WTC11 (cell line): Measurements from ENCODE around the gene HARS2. TPM values are rescaled to one million over a fixed set of nuclear protein-coding genes. Genes with fewer than 3 reads are reported as not detected.

Experiments
- ATAC-seq: fragments of 200-7000 bp; cut with Tn5 transposase; 2 replicates; pipeline ENCODE4 v1.10.0; 2021; ENCODE audit warnings: mild to moderate bottlenecking, moderate library complexity
- CTCF ChIA-PET: fragments of 300-600 bp; sonication (Branson Sonifier 250); formaldehyde crosslinking; loops from one replicate; lab custom pipeline; 2021; ENCODE audit warnings: antibody characterized with exemption; lab: Charles Lee
- POLR2A ChIA-PET: fragments of 350-600 bp; sonication (Branson Sonifier 250); formaldehyde crosslinking; loops from one replicate; lab custom pipeline; 2021; ENCODE audit warnings: antibody characterized with exemption; lab: Charles Lee
- DNase-seq: peaks from one replicate; pipeline ENCODE4 v3.0.0; 2021; ENCODE audit warnings: low spot score
- H3K27ac Mint-ChIP-seq: 2 replicates; pipeline ENCODE4 v1.8.0; 2021; ENCODE audit warnings: mixed read lengths
- H3K27me3 Mint-ChIP-seq: 2 replicates; pipeline ENCODE4 v1.8.0; 2021; ENCODE audit warnings: low read depth, mild to moderate bottlenecking, moderate library complexity, mixed read lengths
- H3K36me3 Mint-ChIP-seq: 2 replicates; pipeline ENCODE4 v1.8.0; 2021; ENCODE audit warnings: mixed read lengths
- H3K4me1 Mint-ChIP-seq: 2 replicates; pipeline ENCODE4 v1.8.0; 2022; ENCODE audit warnings: mixed read lengths
- H3K4me3 Mint-ChIP-seq: 2 replicates; pipeline ENCODE4 v1.8.0; 2021; ENCODE audit warnings: mild to moderate bottlenecking, moderate library complexity, mixed read lengths
- H3K9me3 Mint-ChIP-seq: 2 replicates; pipeline ENCODE4 v1.8.0; 2021; ENCODE audit warnings: mixed read lengths
- CREB1 ChIP-seq: sonication (generic); formaldehyde crosslinking; IDR thresholded peaks from 2 replicates; pipeline ENCODE4 v1.8.0; 2023; ENCODE audit warnings: mild to moderate bottlenecking, missing genetic modification reagents
- E2F4 ChIP-seq: sonication (generic); formaldehyde crosslinking; IDR thresholded peaks from 2 replicates; pipeline ENCODE4 v1.8.1; 2022; ENCODE audit warnings: low read depth, mild to moderate bottlenecking, moderate library complexity, missing genetic modification reagents, borderline replicate concordance
- EMX1 ChIP-seq: fragments of 250-450 bp; sonication (Bioruptor Pico); IDR thresholded peaks from 2 replicates; pipeline ENCODE4 v1.8.0; 2021; ENCODE audit warnings: mild to moderate bottlenecking
- ESRRA ChIP-seq: sonication (generic); formaldehyde crosslinking; IDR thresholded peaks from 2 replicates; pipeline ENCODE4 v1.8.1; 2022; ENCODE audit warnings: mild to moderate bottlenecking, missing genetic modification reagents, borderline replicate concordance
- FOXK1 ChIP-seq: sonication (generic); formaldehyde crosslinking; IDR thresholded peaks from 2 replicates; pipeline ENCODE4 v1.8.0; 2022; ENCODE audit warnings: mild to moderate bottlenecking, moderate library complexity, missing genetic modification reagents
- GRHL2 ChIP-seq: fragments of 250-450 bp; sonication (Bioruptor Pico); IDR thresholded peaks from 2 replicates; pipeline ENCODE4 v1.8.0; 2022; ENCODE audit warnings: mild to moderate bottlenecking, moderate library complexity; ENCODE audit not compliant: insufficient replicate concordance, severe bottlenecking
- GTF2I ChIP-seq: fragments of 250-450 bp; sonication (Bioruptor Pico); conservative IDR thresholded peaks from 2 replicates; pipeline ENCODE4 v1.4.0; 2021; ENCODE audit warnings: mild to moderate bottlenecking
- IRF2 ChIP-seq: sonication (generic); formaldehyde crosslinking; IDR thresholded peaks from 2 replicates; pipeline ENCODE4 v1.8.0; 2022; ENCODE audit warnings: low read depth, missing genetic modification reagents, borderline replicate concordance
- KAT7 ChIP-seq: sonication (generic); formaldehyde crosslinking; IDR thresholded peaks from 2 replicates; pipeline ENCODE4 v1.8.1; 2023; ENCODE audit warnings: missing genetic modification reagents, mild to moderate bottlenecking, borderline replicate concordance
- MLX ChIP-seq: sonication (generic); formaldehyde crosslinking; IDR thresholded peaks from 2 replicates; pipeline ENCODE4 v1.8.1; 2023; ENCODE audit warnings: mild to moderate bottlenecking, missing genetic modification reagents, moderate library complexity
- MXD4 ChIP-seq: fragments of 250-450 bp; sonication (Bioruptor Pico); IDR thresholded peaks from 2 replicates; pipeline ENCODE4 v1.8.0; 2021; ENCODE audit warnings: mild to moderate bottlenecking, moderate library complexity, borderline replicate concordance
- NR3C1 ChIP-seq: sonication (generic); formaldehyde crosslinking; conservative IDR thresholded peaks from 2 replicates; pipeline ENCODE4 v1.8.1; 2023; ENCODE audit warnings: low read depth, mild to moderate bottlenecking, missing genetic modification reagents
- OVOL2 ChIP-seq: fragments of 250-450 bp; sonication (Bioruptor Pico); IDR thresholded peaks from 2 replicates; pipeline ENCODE4 v1.9.0; 2021; ENCODE audit warnings: mild to moderate bottlenecking, borderline replicate concordance
- TEAD1 ChIP-seq: sonication (generic); formaldehyde crosslinking; IDR thresholded peaks from 2 replicates; pipeline ENCODE4 v1.8.0; 2022; ENCODE audit warnings: mild to moderate bottlenecking, missing genetic modification reagents
- TP53 ChIP-seq: sonication (generic); formaldehyde crosslinking; IDR thresholded peaks from 2 replicates; pipeline ENCODE4 v1.8.1; 2023; ENCODE audit warnings: mild to moderate bottlenecking, missing genetic modification reagents
- total RNA-seq: library from RNA; stranded (reverse); gene quantifications from 3 replicates; pipeline ENCODE4 v1.2.3, GENCODE V29; 2021
- TF ChIP-seq, protein P1 (sequence below): fragments of 250-450 bp; sonication (Bioruptor Pico); IDR thresholded peaks from 2 replicates; pipeline ENCODE4 v1.9.0; 2021; ENCODE audit warnings: moderate library complexity, mild to moderate bottlenecking, inconsistent platforms, borderline replicate concordance
- TF ChIP-seq, protein P2 (sequence below): fragments of 250-450 bp; sonication (Bioruptor Pico); IDR thresholded peaks from 2 replicates; pipeline ENCODE4 v1.9.0; 2021; ENCODE audit warnings: mild to moderate bottlenecking
- TF ChIP-seq, protein P3 (sequence below): sonication (generic); formaldehyde crosslinking; IDR thresholded peaks from 2 replicates; pipeline ENCODE4 v1.8.1; 2023; ENCODE audit warnings: mild to moderate bottlenecking, missing genetic modification reagents, borderline replicate concordance
- TF ChIP-seq, protein P4 (sequence below): sonication (generic); formaldehyde crosslinking; IDR thresholded peaks from 2 replicates; pipeline ENCODE4 v1.8.1; 2022; ENCODE audit warnings: mild to moderate bottlenecking, moderate library complexity, missing genetic modification reagents
- TF ChIP-seq, protein P5 (sequence below): fragments of 250-450 bp; sonication (Bioruptor Pico); IDR thresholded peaks from 2 replicates; pipeline ENCODE4 v1.9.0; 2021; ENCODE audit warnings: mild to moderate bottlenecking, borderline replicate concordance

Gene HARS2
- total RNA-seq, 1 experiment from 2014 or later, result 28.9 TPM

GRCh38 chr5:140671472-140672125 lies 19.7 kb upstream of the HARS2 start:
- Mint-ChIP-seq H3K27ac (peak overlapping the region; percentile 36), H3K4me3 (peak overlapping the region; percentile 39; the same call in 1 of the 2 replicates), H3K27me3 (no peaks in the 10 kb centered on the region), H3K9me3 (no peaks in the 10 kb centered on the region), H3K4me1 (peaks cover 7% of the 10 kb centered on the region), H3K36me3 (peaks cover 56% of the 10 kb centered on the region)
- POLR2A ChIA-PET, result interaction anchor here (0.7 kb wide), 1 partner anchor 1837 kb away, joined by 3 read pairs; no protein-coding TSS in a partner anchor
- ATAC-seq, result no peak; the same call in none of the 2 replicates
- CTCF ChIA-PET, result interaction anchor here (1.6 kb wide), 1 partner anchor 37 kb away, joined by 4 read pairs; no protein-coding TSS in a partner anchor
- TF ChIP-seq GRHL2 (no peak), TEAD1 (CRISPR knock-in tag) (no peak), FOXK1 (CRISPR knock-in tag) (no peak), NR3C1 (CRISPR knock-in tag) (no peak), EMX1 (CRISPR knock-in tag) (no peak), MXD4 (no peak), ESRRA (CRISPR knock-in tag) (no peak), CREB1 (CRISPR knock-in tag) (no peak), GTF2I (CRISPR knock-in tag) (no peak), TP53 (CRISPR knock-in tag) (no peak)
- TF ChIP-seq, protein P1, sequence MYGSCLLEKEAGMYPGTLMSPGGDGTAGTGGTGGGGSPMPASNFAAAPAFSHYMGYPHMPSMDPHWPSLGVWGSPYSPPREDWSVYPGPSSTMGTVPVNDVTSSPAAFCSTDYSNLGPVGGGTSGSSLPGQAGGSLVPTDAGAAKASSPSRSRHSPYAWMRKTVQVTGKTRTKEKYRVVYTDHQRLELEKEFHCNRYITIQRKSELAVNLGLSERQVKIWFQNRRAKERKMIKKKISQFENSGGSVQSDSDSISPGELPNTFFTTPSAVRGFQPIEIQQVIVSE, result no peak
- TF ChIP-seq, protein P2, sequence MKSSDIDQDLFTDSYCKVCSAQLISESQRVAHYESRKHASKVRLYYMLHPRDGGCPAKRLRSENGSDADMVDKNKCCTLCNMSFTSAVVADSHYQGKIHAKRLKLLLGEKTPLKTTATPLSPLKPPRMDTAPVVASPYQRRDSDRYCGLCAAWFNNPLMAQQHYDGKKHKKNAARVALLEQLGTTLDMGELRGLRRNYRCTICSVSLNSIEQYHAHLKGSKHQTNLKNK (CRISPR knock-in tag), result no peak
- TF ChIP-seq, protein P3, sequence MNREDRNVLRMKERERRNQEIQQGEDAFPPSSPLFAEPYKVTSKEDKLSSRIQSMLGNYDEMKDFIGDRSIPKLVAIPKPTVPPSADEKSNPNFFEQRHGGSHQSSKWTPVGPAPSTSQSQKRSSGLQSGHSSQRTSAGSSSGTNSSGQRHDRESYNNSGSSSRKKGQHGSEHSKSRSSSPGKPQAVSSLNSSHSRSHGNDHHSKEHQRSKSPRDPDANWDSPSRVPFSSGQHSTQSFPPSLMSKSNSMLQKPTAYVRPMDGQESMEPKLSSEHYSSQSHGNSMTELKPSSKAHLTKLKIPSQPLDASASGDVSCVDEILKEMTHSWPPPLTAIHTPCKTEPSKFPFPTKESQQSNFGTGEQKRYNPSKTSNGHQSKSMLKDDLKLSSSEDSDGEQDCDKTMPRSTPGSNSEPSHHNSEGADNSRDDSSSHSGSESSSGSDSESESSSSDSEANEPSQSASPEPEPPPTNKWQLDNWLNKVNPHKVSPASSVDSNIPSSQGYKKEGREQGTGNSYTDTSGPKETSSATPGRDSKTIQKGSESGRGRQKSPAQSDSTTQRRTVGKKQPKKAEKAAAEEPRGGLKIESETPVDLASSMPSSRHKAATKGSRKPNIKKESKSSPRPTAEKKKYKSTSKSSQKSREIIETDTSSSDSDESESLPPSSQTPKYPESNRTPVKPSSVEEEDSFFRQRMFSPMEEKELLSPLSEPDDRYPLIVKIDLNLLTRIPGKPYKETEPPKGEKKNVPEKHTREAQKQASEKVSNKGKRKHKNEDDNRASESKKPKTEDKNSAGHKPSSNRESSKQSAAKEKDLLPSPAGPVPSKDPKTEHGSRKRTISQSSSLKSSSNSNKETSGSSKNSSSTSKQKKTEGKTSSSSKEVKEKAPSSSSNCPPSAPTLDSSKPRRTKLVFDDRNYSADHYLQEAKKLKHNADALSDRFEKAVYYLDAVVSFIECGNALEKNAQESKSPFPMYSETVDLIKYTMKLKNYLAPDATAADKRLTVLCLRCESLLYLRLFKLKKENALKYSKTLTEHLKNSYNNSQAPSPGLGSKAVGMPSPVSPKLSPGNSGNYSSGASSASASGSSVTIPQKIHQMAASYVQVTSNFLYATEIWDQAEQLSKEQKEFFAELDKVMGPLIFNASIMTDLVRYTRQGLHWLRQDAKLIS, result no peak
- TF ChIP-seq, protein P4, sequence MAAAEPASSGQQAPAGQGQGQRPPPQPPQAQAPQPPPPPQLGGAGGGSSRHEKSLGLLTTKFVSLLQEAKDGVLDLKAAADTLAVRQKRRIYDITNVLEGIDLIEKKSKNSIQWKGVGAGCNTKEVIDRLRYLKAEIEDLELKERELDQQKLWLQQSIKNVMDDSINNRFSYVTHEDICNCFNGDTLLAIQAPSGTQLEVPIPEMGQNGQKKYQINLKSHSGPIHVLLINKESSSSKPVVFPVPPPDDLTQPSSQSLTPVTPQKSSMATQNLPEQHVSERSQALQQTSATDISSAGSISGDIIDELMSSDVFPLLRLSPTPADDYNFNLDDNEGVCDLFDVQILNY, result no peak
- DNase-seq, result no peak

DNA sequence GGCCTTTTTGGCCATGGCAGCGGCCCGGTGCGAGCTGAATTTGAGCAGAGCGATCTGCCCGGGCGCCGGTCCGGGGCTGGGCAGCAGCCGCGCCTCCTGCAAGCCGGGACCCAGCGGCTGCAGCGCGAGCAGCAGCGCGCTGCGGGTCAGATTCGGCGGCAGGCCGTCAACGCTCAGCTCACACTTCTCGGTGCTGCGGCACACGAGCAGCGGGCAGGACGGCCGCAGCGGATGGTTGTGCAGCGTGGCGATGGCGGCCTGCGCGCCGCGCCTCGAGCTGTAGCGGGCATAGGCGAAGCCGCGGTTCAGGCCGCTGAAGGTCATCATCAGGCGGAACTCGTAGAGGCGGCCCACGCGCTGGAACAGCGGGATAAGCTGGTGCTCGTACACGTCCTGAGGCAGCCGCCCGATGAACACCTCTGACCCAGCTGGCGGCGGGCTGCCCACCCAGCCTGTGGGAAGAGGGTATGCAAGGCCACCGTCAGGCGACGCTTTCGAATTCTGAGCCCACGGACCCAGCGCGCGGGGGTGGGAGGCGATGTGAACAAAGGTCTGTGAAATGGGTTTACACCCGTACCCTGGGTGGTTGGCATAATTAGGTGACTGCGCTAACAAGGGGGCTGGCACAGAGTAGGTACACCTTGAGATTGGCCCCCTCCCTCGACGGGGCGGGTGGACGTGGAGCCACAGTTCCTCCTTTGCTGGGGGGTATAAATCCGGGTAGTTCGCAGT lies 18.6 kb upstream of the HARS2 start:
- no peak overlapping the region for H3K27ac Mint-ChIP-seq
- peaks cover 57% of the 10 kb centered on the region for H3K36me3 Mint-ChIP-seq
- ChIA-PET POLR2A (interaction anchor here (0.9 to 1.1 kb wide), 2 partner anchors 7 to 108 kb away, joined by 3 to 4 read pairs; partner anchors contain the start of genes APBB3 and WDR55), CTCF (interaction anchor here (0.6 to 1.6 kb wide), 3 partner anchors 38 to 326 kb away, joined by 3 to 4 read pairs (median 4); partner anchors contain the start of gene HBEGF)
- ATAC-seq, result peak; percentile 22
- peak; percentile 22 for DNase-seq
- H3K4me1 Mint-ChIP-seq, result peaks cover 7% of the 10 kb centered on the region
- H3K4me3 Mint-ChIP-seq, result no peak overlapping the region
- no peaks in the 10 kb centered on the region for H3K27me3 Mint-ChIP-seq
- no peaks in the 10 kb centered on the region for H3K9me3 Mint-ChIP-seq
- TF ChIP-seq OVOL2 (CRISPR knock-in tag) (no peak), IRF2 (CRISPR knock-in tag) (no peak), MLX (CRISPR knock-in tag) (no peak), E2F4 (CRISPR knock-in tag) (no peak), KAT7 (CRISPR knock-in tag) (no peak)
- TF ChIP-seq, protein P5, sequence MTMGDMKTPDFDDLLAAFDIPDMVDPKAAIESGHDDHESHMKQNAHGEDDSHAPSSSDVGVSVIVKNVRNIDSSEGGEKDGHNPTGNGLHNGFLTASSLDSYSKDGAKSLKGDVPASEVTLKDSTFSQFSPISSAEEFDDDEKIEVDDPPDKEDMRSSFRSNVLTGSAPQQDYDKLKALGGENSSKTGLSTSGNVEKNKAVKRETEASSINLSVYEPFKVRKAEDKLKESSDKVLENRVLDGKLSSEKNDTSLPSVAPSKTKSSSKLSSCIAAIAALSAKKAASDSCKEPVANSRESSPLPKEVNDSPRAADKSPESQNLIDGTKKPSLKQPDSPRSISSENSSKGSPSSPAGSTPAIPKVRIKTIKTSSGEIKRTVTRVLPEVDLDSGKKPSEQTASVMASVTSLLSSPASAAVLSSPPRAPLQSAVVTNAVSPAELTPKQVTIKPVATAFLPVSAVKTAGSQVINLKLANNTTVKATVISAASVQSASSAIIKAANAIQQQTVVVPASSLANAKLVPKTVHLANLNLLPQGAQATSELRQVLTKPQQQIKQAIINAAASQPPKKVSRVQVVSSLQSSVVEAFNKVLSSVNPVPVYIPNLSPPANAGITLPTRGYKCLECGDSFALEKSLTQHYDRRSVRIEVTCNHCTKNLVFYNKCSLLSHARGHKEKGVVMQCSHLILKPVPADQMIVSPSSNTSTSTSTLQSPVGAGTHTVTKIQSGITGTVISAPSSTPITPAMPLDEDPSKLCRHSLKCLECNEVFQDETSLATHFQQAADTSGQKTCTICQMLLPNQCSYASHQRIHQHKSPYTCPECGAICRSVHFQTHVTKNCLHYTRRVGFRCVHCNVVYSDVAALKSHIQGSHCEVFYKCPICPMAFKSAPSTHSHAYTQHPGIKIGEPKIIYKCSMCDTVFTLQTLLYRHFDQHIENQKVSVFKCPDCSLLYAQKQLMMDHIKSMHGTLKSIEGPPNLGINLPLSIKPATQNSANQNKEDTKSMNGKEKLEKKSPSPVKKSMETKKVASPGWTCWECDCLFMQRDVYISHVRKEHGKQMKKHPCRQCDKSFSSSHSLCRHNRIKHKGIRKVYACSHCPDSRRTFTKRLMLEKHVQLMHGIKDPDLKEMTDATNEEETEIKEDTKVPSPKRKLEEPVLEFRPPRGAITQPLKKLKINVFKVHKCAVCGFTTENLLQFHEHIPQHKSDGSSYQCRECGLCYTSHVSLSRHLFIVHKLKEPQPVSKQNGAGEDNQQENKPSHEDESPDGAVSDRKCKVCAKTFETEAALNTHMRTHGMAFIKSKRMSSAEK (CRISPR knock-in tag), result no peak
